ENCODE results near the gene FCHSD2. TPM values are rescaled to one million over a fixed set of nuclear protein-coding genes. Genes with fewer than 3 reads are reported as not detected.

Gene FCHSD2
- total and polyA plus RNA-seq, 2 donors (not counting 3 experiments of a cell fraction or from before 2014, with no cell fraction given): 20.8 to 56.9 TPM

DNA sequence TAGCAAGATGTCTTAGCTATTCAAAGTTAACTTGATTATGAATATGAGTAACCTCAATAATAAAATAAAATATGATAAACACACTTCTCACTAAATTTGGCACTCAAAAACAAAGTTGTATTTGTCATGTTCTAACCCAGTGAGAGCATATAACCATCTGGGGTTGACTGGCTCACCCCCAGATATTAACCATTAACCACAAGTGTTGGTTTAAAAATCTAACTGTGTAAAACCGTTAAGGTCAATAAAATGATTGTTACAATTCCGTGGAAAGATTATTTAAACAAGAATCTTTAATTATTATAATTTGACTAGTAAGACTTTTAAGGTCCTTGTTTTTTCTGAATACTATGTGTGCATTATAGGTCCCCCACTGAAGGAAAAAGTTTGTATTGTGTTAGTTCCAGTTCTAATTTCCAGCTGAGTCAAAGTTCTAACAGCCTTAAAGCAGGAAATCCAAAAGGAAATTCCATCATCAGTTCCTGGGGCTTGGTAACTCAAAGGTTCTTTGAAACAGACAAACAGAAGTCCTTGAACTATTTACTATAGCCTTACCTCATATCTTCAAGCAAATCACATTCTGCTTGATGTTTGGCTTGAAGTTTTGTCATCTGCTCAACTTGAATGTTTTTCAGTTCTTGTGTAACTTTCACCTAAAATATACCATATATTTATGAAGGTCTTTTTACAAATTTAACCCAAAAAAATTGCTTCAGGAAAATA, 2.5 kb downstream of the FCHSD2 start:
- no TSS peak for BruUV-seq (replicated peaks)

More for the DNA sequence above, 2.5 kb downstream of the FCHSD2 start:
- dilution Hi-C loops (cut with MboI; ENCODE audit: extremely low pct_ligation_motif_present, low sequenced_read_pairs) (no loop called here), intact Hi-C loops (cut with micrococcal nuclease) (loop anchor here (5.0 kb wide), 1 partner anchor 282 kb away; no protein-coding TSS in a partner anchor)
- Histone ChIP-seq H3K9ac (replicated peaks; ENCODE audit: extremely low read depth, insufficient read depth, low read length) (peak overlapping the region; percentile 91), H3K4me2 (ENCODE audit: insufficient read depth, low read length) (peak overlapping the region; percentile 100), H3K4me3 (replicated peaks in 1 of 3; ENCODE audit: insufficient read depth in 1 of 3, low read depth in 1 of 3, low read length in 3 of 3) (peak overlapping the region; percentile 56 to 95 (median 90)), H3K9me3 (replicated peaks; ENCODE audit: control insufficient read depth, insufficient read depth, low read length) (no peaks in the 10 kb centered on the region), H2AFZ (ENCODE audit: low read depth, low read length) (no peak overlapping the region), H3K27me3 (ENCODE audit: control insufficient read depth in 2 of 2, insufficient read depth in 2 of 2, low read length in 2 of 2) (no peaks in the 10 kb centered on the region), H3K79me2 (ENCODE audit: control insufficient read depth, insufficient read depth, low read length) (peaks cover 69% of the 10 kb centered on the region), H3K27ac (ENCODE audit: insufficient read depth, low read depth, low read length) (peak overlapping the region; percentile 88), H4K20me1 (replicated peaks; ENCODE audit: control insufficient read depth, extremely low read depth, insufficient read depth, low read length) (no peaks in the 10 kb centered on the region), H3K9me1 (replicated peaks; ENCODE audit: control insufficient read depth, extremely low read depth, insufficient read depth, low read length) (no peaks in the 10 kb centered on the region), H3K4me1 (ENCODE audit: control insufficient read depth, extremely low read depth, insufficient read depth, low read length) (peaks cover 42% of the 10 kb centered on the region), H3K36me3 (ENCODE audit: control insufficient read depth in 2 of 2, extremely low read depth in 1 of 2, insufficient read depth in 2 of 2, low read length in 2 of 2) (no peaks in the 10 kb centered on the region)
- peak; percentile 38 for TF ChIP-seq FOS (IDR thresholded peaks at IDR 0.05; ENCODE audit: borderline replicate concordance, insufficient read depth, low read length)
- peak; percentile 66 for TF ChIP-seq GATA2 (IDR thresholded peaks at IDR 0.05; ENCODE audit: insufficient read depth, insufficient read length, low read depth, low read length)
- no peak for TF ChIP-seq EZH2 (IDR thresholded peaks at IDR 0.05; ENCODE audit: borderline replicate concordance, low read depth, low read length, severe bottlenecking)
- TF ChIP-seq, protein P1, sequence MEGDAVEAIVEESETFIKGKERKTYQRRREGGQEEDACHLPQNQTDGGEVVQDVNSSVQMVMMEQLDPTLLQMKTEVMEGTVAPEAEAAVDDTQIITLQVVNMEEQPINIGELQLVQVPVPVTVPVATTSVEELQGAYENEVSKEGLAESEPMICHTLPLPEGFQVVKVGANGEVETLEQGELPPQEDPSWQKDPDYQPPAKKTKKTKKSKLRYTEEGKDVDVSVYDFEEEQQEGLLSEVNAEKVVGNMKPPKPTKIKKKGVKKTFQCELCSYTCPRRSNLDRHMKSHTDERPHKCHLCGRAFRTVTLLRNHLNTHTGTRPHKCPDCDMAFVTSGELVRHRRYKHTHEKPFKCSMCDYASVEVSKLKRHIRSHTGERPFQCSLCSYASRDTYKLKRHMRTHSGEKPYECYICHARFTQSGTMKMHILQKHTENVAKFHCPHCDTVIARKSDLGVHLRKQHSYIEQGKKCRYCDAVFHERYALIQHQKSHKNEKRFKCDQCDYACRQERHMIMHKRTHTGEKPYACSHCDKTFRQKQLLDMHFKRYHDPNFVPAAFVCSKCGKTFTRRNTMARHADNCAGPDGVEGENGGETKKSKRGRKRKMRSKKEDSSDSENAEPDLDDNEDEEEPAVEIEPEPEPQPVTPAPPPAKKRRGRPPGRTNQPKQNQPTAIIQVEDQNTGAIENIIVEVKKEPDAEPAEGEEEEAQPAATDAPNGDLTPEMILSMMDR (IDR thresholded peaks at IDR 0.05; ENCODE audit: extremely low read depth in 1 of 2, insufficient read depth in 1 of 2, low read depth in 1 of 2, low read length in 2 of 2): no peak
- TF ChIP-seq, protein P2, sequence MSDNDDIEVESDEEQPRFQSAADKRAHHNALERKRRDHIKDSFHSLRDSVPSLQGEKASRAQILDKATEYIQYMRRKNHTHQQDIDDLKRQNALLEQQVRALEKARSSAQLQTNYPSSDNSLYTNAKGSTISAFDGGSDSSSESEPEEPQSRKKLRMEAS (IDR thresholded peaks at IDR 0.05; ENCODE audit: insufficient read depth, insufficient read length): no peak
- TF ChIP-seq POLR2AphosphoS5 (IDR thresholded peaks at IDR 0.05; ENCODE audit: insufficient read depth, low read depth, low read length): peak; percentile 62
- TF ChIP-seq POLR2A (IDR thresholded peaks at IDR 0.05; ENCODE audit: low read depth, low read length): peak; percentile 59
- TF ChIP-seq MYC (IDR thresholded peaks at IDR 0.05; ENCODE audit: low read depth, low read length): no peak
- peak; percentile 69 for TF ChIP-seq JUN (IDR thresholded peaks at IDR 0.05; ENCODE audit: borderline replicate concordance, insufficient read depth, insufficient read length, low read depth)
- CTCF ChIA-PET: interaction anchor here (1.5 kb wide), 2 partner anchors 39 to 215 kb away, joined by 5 to 12 read pairs; no protein-coding TSS in a partner anchor
- DNase-seq (ENCODE audit: low read depth, low spot score): peak; percentile 89
- FAIRE-seq: peak; percentile 90
- POLR2A ChIA-PET: no interaction called here

All from endothelial cell of umbilical vein (primary cell).